ENCODE data around the gene CSF3R.
A peak's percentile ranks its signal among the peaks of the same experiment; 100 is the strongest.
"Not testable (repeated sequence)": the region's sequence is repeated elsewhere in the genome, so short reads cannot be mapped to it uniquely, and the experiment has no call there.

The CSF3R gene

GRCh38 chr1:36481091-36481490, 1.6 kb downstream of the CSF3R start:
- DNase-seq, result no peak

GRCh38 chr1:36480161-36480560, 2.6 kb downstream of the CSF3R start:
- DNase-seq, result no peak

- DNase-seq, result no peak
Observed at GRCh38 chr1:36479505-36480051, 3.1 kb downstream of the CSF3R start.

DNA sequence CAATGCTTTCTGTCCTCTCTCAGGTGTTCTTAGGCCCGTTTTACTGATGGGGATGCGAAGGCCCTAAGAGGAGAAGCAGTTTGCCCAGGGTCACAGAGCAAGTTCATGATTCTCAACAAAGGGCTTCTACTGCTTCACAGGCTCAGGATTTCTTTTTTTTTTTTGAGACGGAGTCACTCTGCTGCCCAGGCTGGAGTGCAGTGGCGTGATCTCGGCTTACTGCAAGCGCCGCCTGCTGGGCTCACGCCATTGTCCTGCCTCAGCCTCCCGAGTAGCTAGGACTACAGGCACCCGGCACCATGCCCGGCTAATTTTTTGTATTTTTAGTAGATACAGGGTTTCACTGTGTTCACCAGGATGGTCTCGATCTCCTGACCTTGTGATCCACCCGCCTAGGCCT, 5.1 kb downstream of the CSF3R start:
- DNase-seq, result not testable (repeated sequence)

DNA sequence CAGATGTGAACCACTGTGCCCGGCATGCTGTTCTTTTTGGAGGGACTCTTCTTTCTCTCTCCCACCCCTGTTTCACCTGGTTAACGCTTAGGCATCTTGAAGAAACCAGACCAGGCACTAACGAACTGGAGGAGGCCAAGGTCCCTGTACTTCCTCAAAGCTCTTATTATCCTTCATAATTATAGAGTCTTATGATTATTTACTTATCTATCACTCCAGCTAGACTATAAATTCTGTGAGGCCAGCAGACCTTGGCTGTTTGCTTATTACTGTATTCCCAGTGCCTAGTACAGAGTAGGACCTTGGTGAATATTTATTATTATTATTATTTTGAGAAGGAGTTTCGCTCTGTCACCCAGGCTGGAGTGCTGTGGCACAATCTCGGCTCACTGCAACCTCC, 5.8 kb downstream of the CSF3R start:
- DNase-seq, result no peak

GRCh38 chr1:36475910-36476604, 6.7 kb downstream of the CSF3R start:
- no peak for DNase-seq

- no peak for DNase-seq
Observed at GRCh38 chr1:36475341-36475740, 7.4 kb downstream of the CSF3R start.

GRCh38 chr1:36472656-36473055, 10.1 kb downstream of the CSF3R start:
- no peak for DNase-seq

- DNase-seq, result no peak
Observed at GRCh38 chr1:36471830-36472641, 10.7 kb downstream of the CSF3R start.

- DNase-seq, result no peak
Observed at GRCh38 chr1:36469163-36469562, 13.6 kb downstream of the CSF3R start.

- DNase-seq, result no peak
Observed at GRCh38 chr1:36467700-36468455, 14.8 kb downstream of the CSF3R start.

GRCh38 chr1:36467027-36467410, 15.7 kb downstream of the CSF3R start:
- DNase-seq, result no peak

- no peak for DNase-seq
Observed at GRCh38 chr1:36466370-36467026, 16.2 kb downstream of the CSF3R start.

- DNase-seq, result no peak
Observed at GRCh38 chr1:36465731-36466369, 16.9 kb downstream of the CSF3R start.

- peak; percentile 24 for DNase-seq
Observed at GRCh38 chr1:36464605-36465393, 17.9 kb downstream of the CSF3R start.

- DNase-seq, result peak; percentile 98
Observed at GRCh38 chr1:36463803-36464604, 18.7 kb downstream of the CSF3R start, which contains the start of gene MRPS15. Gene MRPS15, minus strand, starts transcription at chr1:36464384. Its CDS starts 109 bp downstream, at chr1:36464275.

DNA sequence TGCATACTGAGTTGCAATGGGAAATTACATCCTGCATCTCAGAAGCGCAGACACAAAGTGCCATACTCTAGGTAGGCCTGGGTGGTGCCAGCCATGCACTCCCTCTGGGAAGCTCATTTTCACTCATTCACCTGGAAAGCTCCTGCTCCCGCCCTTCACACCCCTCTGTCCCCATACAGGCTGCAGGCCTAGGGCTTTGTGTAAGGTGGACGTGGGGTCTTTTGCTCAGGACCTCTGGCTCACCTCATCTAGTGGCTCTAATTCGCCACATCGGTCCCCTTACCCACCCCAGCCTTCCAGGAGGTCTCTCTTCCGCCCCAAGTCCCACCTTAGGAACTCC, 19.3 kb downstream of the CSF3R start:
- no peak for DNase-seq

GRCh38 chr1:36458910-36459309, 23.8 kb downstream of the CSF3R start:
- no peak for DNase-seq

- DNase-seq, result no peak
Observed at GRCh38 chr1:36457691-36458090, 25.0 kb downstream of the CSF3R start.

- DNase-seq, result no peak
Observed at GRCh38 chr1:36456391-36456928, 26.3 kb downstream of the CSF3R start.
